Measurements from ENCODE around the gene SAFB2.

Gene SAFB2

GRCh38 chr19:5622465-5623396 lies at the start of gene SAFB2, which contains the start of gene SAFB:
Gene SAFB2 (minus strand): TSS chr19:5622776. CDS start chr19:5622715, 61 bp downstream.
Gene SAFB (plus strand): TSS chr19:5623083. CDS start chr19:5623206, 123 bp downstream.
- peak; percentile 99 for DNase-seq

- no peak for DNase-seq
These were observed 49.0 kb upstream of the SAFB2 start for GRCh38 chr19:5671600-5671999.

- DNase-seq = no peak
These were observed 46.6 kb upstream of the SAFB2 start for GRCh38 chr19:5669212-5669611.

GRCh38 chr19:5667751-5668271 lies 45.2 kb upstream of the SAFB2 start:
- no peak for DNase-seq

DNA sequence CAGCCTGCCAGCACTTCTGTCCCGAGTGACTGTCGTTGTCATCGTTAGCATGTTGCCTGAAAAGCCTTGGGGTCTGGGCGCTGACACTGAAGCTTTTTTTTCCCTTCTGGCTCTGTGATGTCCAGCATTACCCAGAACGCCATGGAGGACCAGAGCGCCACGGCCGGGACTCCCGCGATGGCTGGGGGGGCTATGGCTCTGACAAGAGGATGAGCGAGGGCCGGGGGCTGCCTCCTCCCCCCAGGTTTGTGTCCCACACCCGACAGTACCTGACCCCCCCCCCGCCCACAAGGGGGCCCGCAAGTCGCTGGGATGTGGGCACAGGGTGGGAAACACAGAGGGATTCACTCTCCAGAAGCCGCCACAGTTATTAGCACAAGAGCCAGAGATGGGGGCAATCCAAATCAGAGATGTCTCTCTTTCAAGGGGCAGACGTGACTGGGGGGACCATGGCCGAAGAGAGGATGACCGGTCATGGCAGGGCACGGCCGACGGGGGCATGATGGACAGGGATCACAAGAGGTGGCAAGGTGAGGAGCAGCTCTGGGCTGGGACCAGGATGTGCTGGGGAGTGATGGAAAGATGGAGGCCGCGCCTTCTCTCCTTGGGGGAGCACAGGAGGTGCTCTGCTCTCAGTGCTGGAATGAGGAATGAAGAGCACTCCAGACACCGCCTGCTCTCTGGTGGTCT lies 44.5 kb upstream of the SAFB2 start:
- no peak for DNase-seq

GRCh38 chr19:5665781-5666513 lies 43.4 kb upstream of the SAFB2 start:
- no peak for DNase-seq

DNA sequence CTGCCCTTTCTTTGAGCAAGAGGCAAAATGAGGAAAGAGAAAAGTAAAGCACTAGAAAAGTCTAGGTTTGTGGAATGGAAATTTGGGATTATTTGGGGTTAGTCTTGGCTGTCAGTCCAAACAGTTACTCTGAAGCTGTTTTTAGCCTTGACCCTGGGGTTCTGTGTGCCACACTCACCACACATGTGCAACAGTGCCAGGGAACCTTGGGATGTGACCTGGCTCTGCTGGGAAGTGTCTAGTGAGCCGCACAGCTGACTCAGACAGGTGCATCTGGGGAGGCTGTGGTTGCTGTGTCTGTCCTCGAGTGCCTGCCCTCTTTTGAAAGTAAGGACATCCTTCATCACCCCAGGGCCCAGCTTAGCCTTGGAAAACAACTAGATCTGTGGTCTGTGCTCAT lies 41.9 kb upstream of the SAFB2 start:
- DNase-seq = no peak

DNA sequence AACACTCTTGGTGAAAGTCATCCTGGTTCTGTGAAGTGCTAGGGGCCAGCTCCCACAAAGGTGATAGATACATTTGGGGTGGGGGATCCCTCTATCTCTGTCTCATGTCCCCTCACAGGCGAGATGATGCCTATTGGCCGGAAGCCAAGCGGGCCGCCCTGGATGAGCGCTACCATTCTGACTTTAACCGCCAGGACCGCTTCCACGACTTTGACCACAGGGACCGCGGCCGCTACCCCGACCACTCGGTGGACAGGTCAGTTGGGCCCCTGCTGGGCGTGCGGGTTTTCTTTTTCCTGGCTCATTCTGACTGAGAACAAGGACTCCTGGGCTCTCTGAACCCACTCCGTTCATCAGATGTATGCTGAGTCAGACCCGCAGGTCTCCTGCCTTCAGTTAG lies 41.3 kb upstream of the SAFB2 start:
- DNase-seq = no peak

- no peak for DNase-seq
These were observed 38.9 kb upstream of the SAFB2 start for GRCh38 chr19:5661483-5661882.

- no peak for DNase-seq
These were observed 32.8 kb upstream of the SAFB2 start for GRCh38 chr19:5655412-5655811.

GRCh38 chr19:5654931-5655330 lies 32.4 kb upstream of the SAFB2 start:
- DNase-seq = no peak

- no peak for DNase-seq
These were observed 29.7 kb upstream of the SAFB2 start for GRCh38 chr19:5652261-5652660.

DNA sequence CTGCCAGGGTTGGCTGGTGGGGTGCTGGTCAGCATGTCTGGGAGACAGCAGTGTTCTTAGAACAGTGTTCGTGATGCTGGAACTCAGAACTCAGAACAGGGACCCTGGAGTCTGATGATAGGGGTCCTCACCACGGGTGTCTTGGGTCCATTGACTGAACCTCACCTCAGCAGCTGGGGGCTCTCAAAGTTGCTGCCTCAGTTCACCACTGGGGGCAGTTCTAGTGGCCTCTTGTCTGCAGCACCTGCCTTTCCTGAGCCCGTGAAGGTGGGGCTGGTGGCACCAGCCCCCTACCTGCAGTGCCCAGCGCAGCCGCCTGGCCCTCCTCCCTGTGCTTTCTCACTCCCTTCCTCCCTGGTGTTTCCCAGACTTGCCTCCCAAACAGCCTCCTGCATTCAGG lies 28.8 kb upstream of the SAFB2 start:
- DNase-seq = no peak

DNA sequence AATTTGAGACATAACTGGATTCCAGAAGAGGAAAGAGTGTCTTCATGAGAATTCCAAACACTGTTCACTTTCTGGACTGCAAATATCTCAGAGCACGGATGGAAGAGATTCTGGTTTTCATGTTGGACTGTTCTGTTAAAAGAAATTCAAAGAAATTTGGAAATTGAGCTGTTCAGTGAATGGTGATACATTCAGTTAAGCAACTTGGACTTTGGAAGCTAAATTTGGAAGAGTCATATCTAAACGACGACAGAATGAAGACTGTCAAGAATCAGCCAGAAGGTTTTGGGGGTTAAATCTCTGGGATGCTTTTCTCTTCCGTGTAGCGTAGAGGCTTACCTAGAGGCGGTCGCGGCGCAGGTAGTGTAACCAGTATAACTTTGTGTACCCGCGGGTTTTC lies 25.9 kb upstream of the SAFB2 start:
- DNase-seq = no peak

GRCh38 chr19:5646703-5647102 lies 24.1 kb upstream of the SAFB2 start:
- DNase-seq = no peak

DNA sequence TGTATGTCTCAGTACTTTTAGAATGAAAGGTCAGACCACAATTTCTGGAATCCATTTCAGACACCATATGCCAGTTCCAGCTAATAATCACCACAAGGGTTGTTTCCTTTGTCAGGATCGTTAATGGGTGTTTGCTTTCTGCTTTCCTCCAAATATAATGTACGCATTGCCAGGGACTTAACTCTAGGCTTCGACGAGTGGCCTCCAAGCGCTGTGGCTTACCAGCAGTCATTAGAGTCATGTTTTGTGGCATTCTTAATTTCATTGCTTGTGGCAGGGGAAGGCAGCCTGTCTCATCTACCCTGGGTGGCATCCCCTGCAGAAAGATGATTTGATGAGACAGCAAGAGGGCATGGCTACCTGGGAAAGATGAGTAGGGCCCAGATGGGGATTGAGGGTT lies 22.8 kb upstream of the SAFB2 start:
- DNase-seq = peak; percentile 6

GRCh38 chr19:5644037-5644436 lies 21.5 kb upstream of the SAFB2 start:
- DNase-seq = no peak

- no peak for DNase-seq
These were observed 20.5 kb upstream of the SAFB2 start for GRCh38 chr19:5643060-5643459.

GRCh38 chr19:5642204-5642603 lies 19.6 kb upstream of the SAFB2 start:
- no peak for DNase-seq

DNA sequence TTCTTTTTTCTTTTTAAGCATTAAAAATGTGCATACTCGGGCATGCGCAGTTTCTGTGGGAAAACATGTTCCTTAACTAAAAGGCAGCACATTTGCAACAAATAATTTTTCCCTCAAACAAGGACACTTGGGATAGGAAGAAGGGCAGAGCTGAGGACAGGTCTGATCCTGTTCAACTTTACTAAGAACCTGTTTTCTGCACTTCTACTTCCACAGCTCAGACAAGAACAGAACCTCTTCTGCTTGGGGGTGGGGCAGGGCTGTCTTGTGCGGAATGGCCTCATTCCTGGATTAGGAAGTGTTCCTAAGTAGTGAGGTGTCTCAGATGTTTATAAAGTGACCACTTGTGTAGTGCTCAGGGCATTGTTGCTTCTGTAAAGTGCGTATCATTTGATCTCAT lies 18.6 kb upstream of the SAFB2 start:
- no peak for DNase-seq

- DNase-seq = no peak
These were observed 15.4 kb upstream of the SAFB2 start for GRCh38 chr19:5637971-5638370.

DNA sequence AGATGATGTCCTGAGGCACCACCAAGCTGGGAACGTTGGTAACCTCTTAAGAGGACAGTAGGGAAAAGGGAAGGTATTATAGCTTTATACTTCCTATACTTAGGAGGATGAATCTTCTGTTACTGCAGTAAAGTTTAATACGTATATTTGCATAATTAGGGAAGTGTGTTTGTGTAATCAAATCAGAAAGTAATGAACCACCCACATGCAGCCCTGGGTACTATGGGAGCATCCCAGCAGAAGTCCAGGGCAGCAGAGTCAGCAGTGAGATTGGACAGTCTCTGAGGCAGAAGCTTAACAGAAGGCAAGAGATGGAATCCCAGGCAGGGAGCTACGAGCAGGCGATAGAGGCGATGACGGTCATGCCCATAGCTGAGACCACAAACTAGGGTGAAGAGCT lies 12.9 kb upstream of the SAFB2 start:
- DNase-seq = no peak

DNA sequence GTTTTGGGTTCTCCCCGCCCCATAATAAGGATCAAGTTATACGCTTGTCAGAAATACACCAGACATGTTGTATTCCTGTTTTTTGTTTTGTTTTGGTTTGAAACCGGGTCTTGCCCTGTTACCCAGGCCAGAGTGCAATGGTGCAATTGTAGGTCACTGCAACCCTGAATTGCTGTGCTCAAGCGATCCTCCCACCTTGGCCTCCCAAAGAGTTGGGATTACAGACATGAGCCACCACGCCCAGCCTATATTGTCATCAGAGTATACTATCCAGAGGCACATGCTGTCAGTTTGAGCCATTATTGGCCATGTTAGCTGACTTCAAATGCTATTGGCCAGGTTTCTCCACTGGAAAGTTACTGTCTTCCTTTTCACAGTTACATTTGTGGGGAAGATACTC lies 10.1 kb upstream of the SAFB2 start:
- no peak for DNase-seq

Measured in NCI-H510A treated with DMSO at 0.1 percent for 48 hours (cell line).